Ishikawa (cell line): ENCODE results near the gene ARHGAP29.

ENCODE experiments used
- CEBPB ChIP-seq: IDR thresholded peaks from 2 replicates; pipeline ENCODE4 v1.6.1; 2012
- CREB1 ChIP-seq: IDR thresholded peaks from 2 replicates; pipeline ENCODE4 v1.6.1; 2012; ENCODE audit warnings: low read depth
- EGR1 ChIP-seq: IDR thresholded peaks from 2 replicates; pipeline ENCODE4 v1.6.1; 2012
- EP300 ChIP-seq: IDR thresholded peaks from 2 replicates; pipeline ENCODE4 v1.6.1; 2012; ENCODE audit warnings: borderline replicate concordance
- FOXM1 ChIP-seq: IDR thresholded peaks from 2 replicates; pipeline ENCODE4 v1.6.1; 2012; ENCODE audit warnings: low read depth, borderline replicate concordance
- MAX ChIP-seq: IDR thresholded peaks from 2 replicates; pipeline ENCODE4 v1.6.1; 2012
- NFIC ChIP-seq: IDR thresholded peaks from 2 replicates; pipeline ENCODE4 v1.6.1; 2012
- RAD21 ChIP-seq: IDR thresholded peaks from 2 replicates; pipeline ENCODE4 v1.6.1; 2012; ENCODE audit warnings: low read depth
- REST ChIP-seq: IDR thresholded peaks from 2 replicates; pipeline ENCODE4 v1.6.1; 2012; ENCODE audit warnings: low read depth, mild to moderate bottlenecking
- TAF1 ChIP-seq: IDR thresholded peaks from 2 replicates; pipeline ENCODE4 v1.6.1; 2012; ENCODE audit warnings: low read depth, mild to moderate bottlenecking
- TCF12 ChIP-seq: IDR thresholded peaks from 2 replicates; pipeline ENCODE4 v1.6.1; 2012; ENCODE audit warnings: low read depth
- TEAD4 ChIP-seq: IDR thresholded peaks from 2 replicates; pipeline ENCODE4 v1.6.1; 2012
- USF1 ChIP-seq: IDR thresholded peaks from 2 replicates; pipeline ENCODE4 v1.6.1; 2012
- YY1 ChIP-seq: IDR thresholded peaks from 2 replicates; pipeline ENCODE4 v1.6.1; 2012; ENCODE audit warnings: low read depth
- ZBTB7A ChIP-seq: IDR thresholded peaks from 2 replicates; pipeline ENCODE4 v1.6.1; 2012; ENCODE audit warnings: low read depth

ARHGAP29 gene

GRCh38 chr1:94215955-94216354 lies 21.4 kb downstream of the ARHGAP29 start:
- TF ChIP-seq FOXM1 (no peak), ZBTB7A (no peak), NFIC (no peak), CEBPB (no peak), CREB1 (no peak), YY1 (no peak), EGR1 (no peak), EP300 (no peak), USF1 (no peak), TCF12 (no peak), RAD21 (no peak)

- TF ChIP-seq YY1 (no peak), RAD21 (no peak), ZBTB7A (no peak), NFIC (no peak), CREB1 (no peak), REST (no peak), FOXM1 (no peak), CEBPB (no peak), MAX (no peak), USF1 (no peak), TAF1 (no peak), EGR1 (no peak), EP300 (no peak), TCF12 (no peak), TEAD4 (no peak)
These were observed 27.4 kb downstream of the ARHGAP29 start for GRCh38 chr1:94209982-94210381.

GRCh38 chr1:94209425-94209824 lies 28.0 kb downstream of the ARHGAP29 start:
- no peak for TF ChIP-seq TEAD4
- TF ChIP-seq RAD21 = no peak
- TF ChIP-seq YY1 = no peak
- no peak for TF ChIP-seq ZBTB7A

GRCh38 chr1:94207695-94208094 lies 29.7 kb downstream of the ARHGAP29 start:
- no peak for TF ChIP-seq TEAD4
- no peak for TF ChIP-seq USF1
- TF ChIP-seq EGR1 = no peak
- no peak for TF ChIP-seq FOXM1
- no peak for TF ChIP-seq YY1
- no peak for TF ChIP-seq MAX
- no peak for TF ChIP-seq EP300
- no peak for TF ChIP-seq REST
- no peak for TF ChIP-seq NFIC

- no peak for TF ChIP-seq RAD21
These were observed 31.7 kb downstream of the ARHGAP29 start for GRCh38 chr1:94205639-94206038.

- TF ChIP-seq NFIC (no peak), ZBTB7A (no peak), FOXM1 (no peak), TCF12 (no peak), REST (no peak), TEAD4 (no peak), TAF1 (no peak), YY1 (no peak), EGR1 (no peak), CEBPB (no peak), CREB1 (no peak), EP300 (no peak), MAX (no peak), USF1 (no peak), RAD21 (no peak)
These were observed 35.1 kb downstream of the ARHGAP29 start for GRCh38 chr1:94202241-94202640.
